Endodermal cell (in vitro differentiated cells): ENCODE measurements around the gene MYH7. TPM values are rescaled to one million over a fixed set of nuclear protein-coding genes. Genes with fewer than 3 reads are reported as not detected.
"Not testable (repeated sequence)": the region's sequence is repeated elsewhere in the genome, so short reads cannot be mapped to it uniquely, and the experiment has no call there.

Experiments
- DNase-seq: peaks from one replicate; pipeline ENCODE4 v3.0.0-alpha.2; 2017
- H3K27ac ChIP-seq: 2 replicates; pipeline ENCODE4 v1.5.1; 2013; ENCODE audit warnings: mild to moderate bottlenecking, low read depth, low read length, moderate library complexity
- H3K27me3 ChIP-seq: 2 replicates; pipeline ENCODE4 v1.6.1; 2013; ENCODE audit warnings: mild to moderate bottlenecking, low read length, moderate library complexity; ENCODE audit not compliant: insufficient read depth, control insufficient read depth, poor library complexity, severe bottlenecking
- H3K36me3 ChIP-seq: 2 replicates; pipeline ENCODE4 v1.7.0; 2013; ENCODE audit warnings: mild to moderate bottlenecking, low read length, moderate library complexity; ENCODE audit not compliant: control insufficient read depth, insufficient read depth
- H3K4me1 ChIP-seq: one replicate; pipeline ENCODE4 v1.7.0; 2013; ENCODE audit warnings: low read length; ENCODE audit not compliant: control insufficient read depth, insufficient read depth
- H3K4me3 ChIP-seq: 2 replicates; pipeline ENCODE4 v1.5.1; 2013; ENCODE audit warnings: mild to moderate bottlenecking, low read length, moderate library complexity
- H3K9ac ChIP-seq: 2 replicates; pipeline ENCODE4 v1.6.1; 2013; ENCODE audit warnings: mild to moderate bottlenecking, low read length, moderate library complexity; ENCODE audit not compliant: poor library complexity, severe bottlenecking; ENCODE audit errors: extremely low read depth
- H3K9me3 ChIP-seq: 2 replicates; pipeline ENCODE4 v1.6.1; 2013; ENCODE audit warnings: mild to moderate bottlenecking, low read length, moderate library complexity; ENCODE audit not compliant: control insufficient read depth
- H3K27ac Mint-ChIP-seq: 2 replicates; pipeline ENCODE4 v1.8.0; 2020; ENCODE audit warnings: mixed read lengths
- H3K27me3 Mint-ChIP-seq: 2 replicates; pipeline ENCODE4 v1.8.0; 2021; ENCODE audit warnings: mild to moderate bottlenecking, mixed read lengths; ENCODE audit not compliant: insufficient read depth
- H3K36me3 Mint-ChIP-seq: 2 replicates; pipeline ENCODE4 v1.8.0; 2020; ENCODE audit warnings: low read depth, mixed read lengths
- H3K4me1 Mint-ChIP-seq: 2 replicates; pipeline ENCODE4 v1.8.0; 2020; ENCODE audit warnings: mixed read lengths
- H3K4me3 Mint-ChIP-seq: 2 replicates; pipeline ENCODE4 v1.8.0; 2020; ENCODE audit warnings: mild to moderate bottlenecking, moderate library complexity, mixed read lengths
- H3K9me3 Mint-ChIP-seq: 2 replicates; pipeline ENCODE4 v1.8.0; 2020; ENCODE audit warnings: mild to moderate bottlenecking, mixed read lengths
- CTCF ChIP-seq: fragments of 200-600 bp; sonication (generic); conservative IDR thresholded peaks from 2 replicates; pipeline ENCODE4 v1.5.0; 2021; ENCODE audit warnings: antibody characterized with exemption, mild to moderate bottlenecking
- WGBS, 2 experiments: methylation state at CpG; one replicate each; pipeline versions ENCODE4 v1.1.5 to v1.1.7; 2013; ENCODE audit warnings: missing lambda C conversion rate in 2 of 2, mixed read lengths in 1 of 2; ENCODE audit not compliant: insufficient coverage in 1 of 2, insufficient read length in 1 of 2; 5-methylcytosine and 5-hydroxymethylcytosine counted together
- total RNA-seq, 2 donors: library from RNA; stranded (reverse); fragmentation: NEBNext Ultra II Directional in 1 of 2; extraction: Animal tissue kit (Norgen Biotek cat#: 25700) in 1 of 2; gene quantifications; 2 replicates in 1 of 2; 3 replicates in 1 of 2; pipeline ENCODE4 v1.2.1, GENCODE V29; 2021

The MYH7 gene
- total RNA-seq, 2 donors from 2014 or later = 0.55 TPM; not detected in 1

- H3K4me1 ChIP-seq = no peaks in the 10 kb centered on the region
- TF ChIP-seq CTCF = no peak
- no peak overlapping the region for H3K4me3 ChIP-seq
- H3K27me3 ChIP-seq = peaks cover 16% of the 10 kb centered on the region
- DNase-seq = no peak
- Mint-ChIP-seq H3K9me3 (no peaks in the 10 kb centered on the region), H3K27ac (no peak overlapping the region), H3K4me3 (no peak overlapping the region), H3K4me1 (peaks cover 10% of the 10 kb centered on the region), H3K36me3 (no peaks in the 10 kb centered on the region), H3K27me3 (peaks cover 38% of the 10 kb centered on the region)
- no peak overlapping the region for H3K27ac ChIP-seq
- WGBS, 2 experiments = 90 to 95% methylated on average over 9 to 10 of the region's 10 CpGs
- no peak overlapping the region for H3K9ac ChIP-seq
- H3K9me3 ChIP-seq = no peaks in the 10 kb centered on the region
- H3K36me3 ChIP-seq = no peaks in the 10 kb centered on the region
These were observed 10.3 kb downstream of the MYH7 start for GRCh38 chr14:23425169-23425568.

GRCh38 chr14:23423657-23424056 lies 11.8 kb downstream of the MYH7 start:
- Histone ChIP-seq H3K27ac (no peak overlapping the region), H3K9ac (no peak overlapping the region), H3K27me3 (peaks cover 16% of the 10 kb centered on the region), H3K9me3 (no peaks in the 10 kb centered on the region), H3K36me3 (no peaks in the 10 kb centered on the region), H3K4me1 (no peaks in the 10 kb centered on the region), H3K4me3 (no peak overlapping the region)
- 93 to 95% methylated on average over 6 of the region's 6 CpGs for WGBS, 2 experiments
- peaks cover 10% of the 10 kb centered on the region for H3K4me1 Mint-ChIP-seq
- no peak overlapping the region for H3K4me3 Mint-ChIP-seq
- no peak for TF ChIP-seq CTCF
- no peak for DNase-seq
- H3K27me3 Mint-ChIP-seq = peaks cover 43% of the 10 kb centered on the region
- no peaks in the 10 kb centered on the region for H3K36me3 Mint-ChIP-seq
- H3K27ac Mint-ChIP-seq = no peak overlapping the region
- H3K9me3 Mint-ChIP-seq = no peaks in the 10 kb centered on the region

- no peak overlapping the region for H3K27ac Mint-ChIP-seq
These were observed 13.9 kb downstream of the MYH7 start for GRCh38 chr14:23421594-23421993.

GRCh38 chr14:23419646-23420045 lies 15.8 kb downstream of the MYH7 start:
- not testable (repeated sequence) for H3K27ac ChIP-seq, H3K4me1 ChIP-seq, H3K4me3 Mint-ChIP-seq, H3K9me3 ChIP-seq, H3K27ac Mint-ChIP-seq, H3K36me3 Mint-ChIP-seq, H3K27me3 ChIP-seq, H3K4me3 ChIP-seq, H3K9ac ChIP-seq, H3K4me1 Mint-ChIP-seq, H3K9me3 Mint-ChIP-seq, DNase-seq, H3K36me3 ChIP-seq
- WGBS, 2 experiments = 84 to 91% methylated on average over 1 of the region's 17 CpGs
- H3K27me3 Mint-ChIP-seq = peaks cover 42% of the 10 kb centered on the region

More at GRCh38 chr14:23421594-23421993, 13.9 kb downstream of the MYH7 start:
- H3K9me3 Mint-ChIP-seq = no peaks in the 10 kb centered on the region
- Histone ChIP-seq H3K36me3 (no peaks in the 10 kb centered on the region), H3K27ac (no peak overlapping the region), H3K4me1 (no peaks in the 10 kb centered on the region), H3K4me3 (no peak overlapping the region), H3K27me3 (peaks cover 5% of the 10 kb centered on the region), H3K9me3 (no peaks in the 10 kb centered on the region), H3K9ac (no peak overlapping the region)
- peaks cover 34% of the 10 kb centered on the region for H3K27me3 Mint-ChIP-seq
- H3K36me3 Mint-ChIP-seq = no peaks in the 10 kb centered on the region
- DNase-seq = no peak
- no peak for TF ChIP-seq CTCF
- no peak overlapping the region for H3K4me3 Mint-ChIP-seq
- H3K4me1 Mint-ChIP-seq = peaks cover 10% of the 10 kb centered on the region
